Stomach (tissue), 9 donors: Measurements from ENCODE around the gene MAPKAPK5. TPM values are rescaled to one million over a fixed set of nuclear protein-coding genes. Genes with fewer than 3 reads are reported as not detected.
"Not testable (repeated sequence)": the region's sequence is repeated elsewhere in the genome, so short reads cannot be mapped to it uniquely, and the experiment has no call there.

Experiments used
- DNase-seq, 2 donors: peaks; one replicate each; pipeline versions ENCODE4 v3.0.0 to v3.0.0-alpha.2; 2013 to 2019
- H3K27ac ChIP-seq, 5 donors: fragments of 200-600 bp in 4 of 5; sonication (generic) in 4 of 5; one replicate each; pipeline ENCODE4 v1.5.1; 2013 to 2019; ENCODE audit warnings: mild to moderate bottlenecking in 1 of 5, moderate library complexity in 1 of 5
- H3K27me3 ChIP-seq, 3 donors: fragments of 200-600 bp; sonication (generic); one replicate each; pipeline ENCODE4 v1.5.1; 2017 to 2019; ENCODE audit warnings: mixed run types in 1 of 3
- H3K36me3 ChIP-seq, 4 donors: fragments of 200-600 bp; sonication (generic); 1 replicate in 3 of 4; 2 replicates in 1 of 4; pipeline ENCODE4 v1.5.1; 2016 to 2019
- H3K4me1 ChIP-seq, 4 donors: fragments of 200-600 bp; sonication (generic); one replicate each; pipeline ENCODE4 v1.5.1; 2016 to 2019
- H3K4me3 ChIP-seq, 4 donors: fragments of 200-600 bp; sonication (generic) in 3 of 4; one replicate each; pipeline ENCODE4 v1.5.1; 2016 to 2019; ENCODE audit warnings: mild to moderate bottlenecking in 1 of 4
- H3K9me3 ChIP-seq, 4 donors: fragments of 200-600 bp; sonication (generic); one replicate each; pipeline ENCODE4 v1.5.1; 2016 to 2019
- EP300 ChIP-seq: sonication (generic); formaldehyde crosslinking; IDR thresholded peaks from one replicate; pipeline ENCODE4 v1.6.1; 2017; ENCODE audit warnings: antibody characterized with exemption
- POLR2A ChIP-seq, 4 donors: fragments of 450-650 bp; IDR thresholded peaks; one replicate each; pipeline ENCODE4 v1.6.1; 2016; ENCODE audit warnings: antibody characterized with exemption in 4 of 4, control low read depth in 2 of 4, mild to moderate bottlenecking in 1 of 4, moderate library complexity in 1 of 4
- POLR2AphosphoS5 ChIP-seq, 3 donors: sonication (generic); formaldehyde crosslinking; IDR thresholded peaks; one replicate each; pipeline ENCODE4 v1.6.1; 2016; ENCODE audit warnings: antibody characterized with exemption in 3 of 3
- WGBS, 5 donors: extraction: QIAGEN DNeasy Blood & Tissue Kit in 3 of 5; methylation state at CpG; one replicate each; pipeline versions ENCODE4 v1.1.5 to v1.1.7; 2013 to 2018; 5-methylcytosine and 5-hydroxymethylcytosine counted together
- intact Hi-C: fragments of 100-400 bp; cut with DNase I; formaldehyde crosslinking; loops from one replicate; pipeline ENCODE4 v1.15.1; 2023; ENCODE audit warnings: low total_unique reads
- polyA plus RNA-seq, 3 donors: library from polyadenylated mRNA; stranded (reverse); fragments of 200-250 nt; gene quantifications; one replicate each; pipeline ENCODE4 v1.2.3, GENCODE V29; 2013
- total RNA-seq, 5 donors: library from RNA; depleted of rRNA; stranded (reverse); fragments of >200 nt; gene quantifications; one replicate each; pipeline versions ENCODE4 v1.1.0 to v1.2.3, GENCODE V29; 2014 to 2016
- TF ChIP-seq, protein P1 (sequence below), 7 experiments: fragments of 450-650 bp in 4 of 7; fragments of 200-600 bp in 3 of 7; sonication (generic) in 3 of 7; IDR thresholded peaks; one replicate each; pipeline ENCODE4 v1.5.1; 2016 to 2019; ENCODE audit warnings: antibody characterized with exemption in 7 of 7, control low read depth in 2 of 7, mild to moderate bottlenecking in 1 of 7
- donor health status: healthy with polysubstance abuse.
- donor health status: Bipolar disorder and iron deficiency.
- donor health status: healthy.

The MAPKAPK5 gene
- total and polyA plus RNA-seq, 8 donors, result 15.1 to 124 (median 50.7) TPM

DNA sequence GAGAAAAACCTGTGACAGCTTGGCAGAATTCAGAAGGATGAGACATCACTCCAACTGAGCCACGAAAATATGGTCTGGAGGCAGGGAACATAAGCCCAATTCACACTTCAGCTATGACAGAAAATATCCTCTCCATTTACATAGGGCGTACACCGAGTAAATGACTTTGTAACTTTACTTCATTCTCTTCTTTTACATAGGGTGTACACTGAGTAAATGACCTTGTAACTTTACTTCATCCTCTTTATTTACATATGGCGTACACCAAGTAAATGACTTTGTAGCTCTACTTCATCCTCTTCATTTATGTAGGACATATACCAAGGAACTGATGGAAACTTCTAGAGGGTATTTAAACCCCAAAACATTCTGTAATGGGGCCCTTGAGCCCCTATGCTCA, 14.1 kb upstream of the MAPKAPK5 start:
- TF ChIP-seq, protein P1, sequence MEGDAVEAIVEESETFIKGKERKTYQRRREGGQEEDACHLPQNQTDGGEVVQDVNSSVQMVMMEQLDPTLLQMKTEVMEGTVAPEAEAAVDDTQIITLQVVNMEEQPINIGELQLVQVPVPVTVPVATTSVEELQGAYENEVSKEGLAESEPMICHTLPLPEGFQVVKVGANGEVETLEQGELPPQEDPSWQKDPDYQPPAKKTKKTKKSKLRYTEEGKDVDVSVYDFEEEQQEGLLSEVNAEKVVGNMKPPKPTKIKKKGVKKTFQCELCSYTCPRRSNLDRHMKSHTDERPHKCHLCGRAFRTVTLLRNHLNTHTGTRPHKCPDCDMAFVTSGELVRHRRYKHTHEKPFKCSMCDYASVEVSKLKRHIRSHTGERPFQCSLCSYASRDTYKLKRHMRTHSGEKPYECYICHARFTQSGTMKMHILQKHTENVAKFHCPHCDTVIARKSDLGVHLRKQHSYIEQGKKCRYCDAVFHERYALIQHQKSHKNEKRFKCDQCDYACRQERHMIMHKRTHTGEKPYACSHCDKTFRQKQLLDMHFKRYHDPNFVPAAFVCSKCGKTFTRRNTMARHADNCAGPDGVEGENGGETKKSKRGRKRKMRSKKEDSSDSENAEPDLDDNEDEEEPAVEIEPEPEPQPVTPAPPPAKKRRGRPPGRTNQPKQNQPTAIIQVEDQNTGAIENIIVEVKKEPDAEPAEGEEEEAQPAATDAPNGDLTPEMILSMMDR (IDR thresholded peaks at IDR 0.05), result no peak
- TF ChIP-seq POLR2A (IDR thresholded peaks at IDR 0.05) (no peak), EP300 (no peak), POLR2AphosphoS5 (IDR thresholded peaks at IDR 0.05) (no peak)
- no peaks in the 10 kb centered on the region for H3K9me3 ChIP-seq
- H3K36me3 ChIP-seq, result no peaks in the 10 kb centered on the region
- H3K27me3 ChIP-seq, result no peaks in the 10 kb centered on the region
- H3K4me3 ChIP-seq, result no peak overlapping the region
- no peak for DNase-seq
- peaks cover 0 to 17% (median 9%) of the 10 kb centered on the region in 4 donors for H3K4me1 ChIP-seq
- 83 to 84% (median 83%) methylated on average over 4 of the region's 4 CpGs for WGBS, 5 donors
- intact Hi-C loops, result no loop called here
- no peak overlapping the region for H3K27ac ChIP-seq

DNA sequence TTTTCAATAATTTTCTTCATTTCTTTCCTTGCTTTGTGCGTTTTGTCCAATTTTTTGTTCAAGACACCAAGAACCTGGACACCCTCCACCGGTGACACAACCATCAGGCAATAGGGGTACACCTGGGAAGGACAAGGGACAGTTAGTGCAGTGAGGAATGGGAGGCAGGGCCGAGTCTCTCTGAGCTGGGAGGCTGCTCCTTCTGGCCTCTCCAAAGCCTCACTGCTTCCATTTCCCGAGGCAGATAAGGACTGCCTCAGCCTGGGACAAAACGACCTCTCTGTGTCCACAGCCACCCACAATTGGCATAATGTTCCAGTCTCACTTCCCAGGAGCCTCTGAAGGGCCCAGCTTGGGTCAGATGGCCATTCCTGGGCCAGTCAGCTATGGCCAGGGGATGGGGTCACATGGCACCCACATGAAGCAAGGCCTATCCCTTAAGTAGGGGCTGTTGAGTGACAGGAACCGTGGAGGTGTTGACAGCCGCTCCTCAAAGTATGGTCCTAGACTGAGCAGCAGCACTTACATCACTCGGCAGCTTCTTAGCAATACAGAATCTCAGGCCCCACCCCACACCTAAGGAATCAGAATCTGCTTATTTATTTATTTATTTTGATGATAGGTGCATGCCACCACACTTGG, 13.6 kb upstream of the MAPKAPK5 start:
- WGBS, 5 donors, result 75 to 88% (median 84%) methylated on average over 7 to 8 of the region's 8 CpGs
- no peak for DNase-seq
- Histone ChIP-seq H3K9me3 (no peaks in the 10 kb centered on the region), H3K36me3 (no peaks in the 10 kb centered on the region), H3K27ac (no peak overlapping the region), H3K27me3 (no peaks in the 10 kb centered on the region), H3K4me3 (no peak overlapping the region), H3K4me1 (peaks cover 0 to 12% (median 8%) of the 10 kb centered on the region in 4 donors)
- intact Hi-C loops, result no loop called here
- TF ChIP-seq POLR2A (IDR thresholded peaks at IDR 0.05) (no peak), POLR2AphosphoS5 (IDR thresholded peaks at IDR 0.05) (no peak), EP300 (no peak)
- TF ChIP-seq, protein P1 (IDR thresholded peaks at IDR 0.05), result no peak

DNA sequence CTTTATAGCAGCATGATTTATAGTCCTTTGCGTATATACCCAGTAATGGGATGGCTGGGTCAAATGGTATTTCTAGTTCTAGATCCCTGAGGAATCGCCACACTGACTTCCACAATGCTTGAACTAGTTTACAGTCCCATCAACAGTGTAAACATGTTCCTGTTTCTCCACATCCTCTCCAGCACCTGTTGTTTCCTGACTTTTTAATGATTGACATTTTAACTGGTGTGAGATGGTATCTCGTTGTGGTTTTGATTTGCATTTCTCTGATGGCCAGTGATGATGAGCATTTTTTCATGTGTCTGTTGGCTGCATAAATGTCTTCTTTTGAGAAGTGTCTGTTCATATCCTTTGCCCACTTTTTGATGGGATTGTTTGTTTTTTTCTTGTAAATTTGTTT, 12.4 kb upstream of the MAPKAPK5 start:
- H3K4me3 ChIP-seq, H3K9me3 ChIP-seq, H3K4me1 ChIP-seq, DNase-seq, H3K36me3 ChIP-seq, H3K27me3 ChIP-seq, intact Hi-C loops, H3K27ac ChIP-seq: not testable (repeated sequence)
- WGBS, 5 donors, result 80 to 94% (median 86%) methylated on average over 3 of the region's 3 CpGs

DNA sequence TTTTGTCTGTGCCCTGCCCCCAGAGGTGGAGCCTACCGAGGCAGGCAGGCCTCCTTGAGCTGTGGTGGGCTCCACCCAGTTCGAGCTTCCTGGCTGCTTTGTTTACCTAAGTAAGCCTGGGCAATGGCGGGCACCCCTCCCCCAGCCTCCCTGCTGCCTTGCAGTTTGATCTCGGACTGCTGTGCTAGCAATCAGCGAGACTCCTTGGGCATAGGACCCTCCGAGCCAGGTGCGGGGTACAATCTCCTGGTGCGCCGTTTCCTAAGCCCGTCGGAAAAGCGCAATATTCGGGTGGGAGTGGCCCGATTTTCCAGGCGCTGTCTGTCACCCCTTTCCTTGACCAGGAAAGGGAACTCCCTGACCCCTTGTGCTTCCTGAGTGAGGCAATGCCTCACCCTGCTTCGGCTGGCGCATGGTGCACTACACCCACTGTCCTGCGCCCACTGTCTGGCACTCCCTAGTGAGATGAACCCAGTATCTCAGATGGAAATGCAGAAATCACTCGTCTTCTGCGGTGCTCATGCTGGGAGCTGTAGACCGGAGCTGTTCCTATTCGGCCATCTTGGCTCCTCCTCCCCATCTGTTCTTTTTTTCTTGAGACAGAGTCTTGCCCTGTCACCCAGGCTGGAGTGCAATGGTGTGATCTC, 7.2 kb upstream of the MAPKAPK5 start:
- H3K9me3 ChIP-seq, DNase-seq, H3K27me3 ChIP-seq, H3K4me1 ChIP-seq, intact Hi-C loops, H3K4me3 ChIP-seq: not testable (repeated sequence)
- Histone ChIP-seq H3K27ac (peak overlapping the region in 1 of 5 donors; percentile 12), H3K36me3 (peaks cover 0 to 16% (median 14%) of the 10 kb centered on the region in 4 donors)
- WGBS, 5 donors, result 58 to 81% (median 70%) methylated on average over 10 to 22 of the region's 22 CpGs

DNA sequence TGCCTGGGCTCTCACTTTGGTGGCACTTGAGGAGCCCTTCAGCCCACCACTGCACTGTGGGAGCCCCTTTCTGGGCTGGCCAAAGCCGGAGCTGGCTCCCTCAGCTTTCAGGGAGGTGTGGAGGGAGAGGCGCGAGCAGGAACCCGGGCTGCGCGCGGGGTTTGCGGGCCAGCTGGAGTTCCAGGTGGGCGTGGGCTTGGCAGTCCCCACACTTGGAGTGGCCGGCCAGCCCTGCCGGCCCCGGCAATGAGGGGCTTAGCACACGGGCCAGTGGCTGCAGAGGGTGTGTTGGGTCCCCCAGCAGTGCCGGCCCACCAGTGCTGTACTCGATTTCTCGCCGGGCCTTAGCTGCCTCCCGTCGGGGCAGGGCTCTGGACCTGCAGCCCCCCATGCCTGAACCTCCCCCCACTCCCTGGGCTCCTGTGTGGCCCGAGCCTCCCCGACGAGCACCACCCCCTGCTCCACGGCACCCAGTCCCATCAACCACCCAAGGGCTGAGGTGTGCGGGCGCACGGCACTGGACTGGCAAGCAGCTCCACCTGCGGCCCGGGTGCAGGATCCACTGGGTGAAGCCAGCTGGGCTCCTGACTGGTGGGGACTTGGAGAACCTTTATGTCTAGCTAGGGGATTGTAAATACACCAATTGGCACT, 6.4 kb upstream of the MAPKAPK5 start:
- intact Hi-C loops, H3K4me3 ChIP-seq, H3K27me3 ChIP-seq, DNase-seq, H3K9me3 ChIP-seq: not testable (repeated sequence)
- 92 to 98% (median 95%) methylated on average over 9 to 28 of the region's 28 CpGs for WGBS, 5 donors
- Histone ChIP-seq H3K36me3 (peaks cover 0 to 19% (median 17%) of the 10 kb centered on the region in 4 donors), H3K27ac (peak overlapping the region in 1 of 5 donors; percentile 12), H3K4me1 (peaks cover 6 to 17% (median 8%) of the 10 kb centered on the region in 4 donors)
